ENCODE data around the gene RASD2.
A peak's percentile ranks its signal among the peaks of the same experiment; 100 is the strongest.
"Not testable (repeated sequence)": the region's sequence is repeated elsewhere in the genome, so short reads cannot be mapped to it uniquely, and the experiment has no call there.

RASD2 gene, protein sequence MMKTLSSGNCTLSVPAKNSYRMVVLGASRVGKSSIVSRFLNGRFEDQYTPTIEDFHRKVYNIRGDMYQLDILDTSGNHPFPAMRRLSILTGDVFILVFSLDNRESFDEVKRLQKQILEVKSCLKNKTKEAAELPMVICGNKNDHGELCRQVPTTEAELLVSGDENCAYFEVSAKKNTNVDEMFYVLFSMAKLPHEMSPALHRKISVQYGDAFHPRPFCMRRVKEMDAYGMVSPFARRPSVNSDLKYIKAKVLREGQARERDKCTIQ

DNA sequence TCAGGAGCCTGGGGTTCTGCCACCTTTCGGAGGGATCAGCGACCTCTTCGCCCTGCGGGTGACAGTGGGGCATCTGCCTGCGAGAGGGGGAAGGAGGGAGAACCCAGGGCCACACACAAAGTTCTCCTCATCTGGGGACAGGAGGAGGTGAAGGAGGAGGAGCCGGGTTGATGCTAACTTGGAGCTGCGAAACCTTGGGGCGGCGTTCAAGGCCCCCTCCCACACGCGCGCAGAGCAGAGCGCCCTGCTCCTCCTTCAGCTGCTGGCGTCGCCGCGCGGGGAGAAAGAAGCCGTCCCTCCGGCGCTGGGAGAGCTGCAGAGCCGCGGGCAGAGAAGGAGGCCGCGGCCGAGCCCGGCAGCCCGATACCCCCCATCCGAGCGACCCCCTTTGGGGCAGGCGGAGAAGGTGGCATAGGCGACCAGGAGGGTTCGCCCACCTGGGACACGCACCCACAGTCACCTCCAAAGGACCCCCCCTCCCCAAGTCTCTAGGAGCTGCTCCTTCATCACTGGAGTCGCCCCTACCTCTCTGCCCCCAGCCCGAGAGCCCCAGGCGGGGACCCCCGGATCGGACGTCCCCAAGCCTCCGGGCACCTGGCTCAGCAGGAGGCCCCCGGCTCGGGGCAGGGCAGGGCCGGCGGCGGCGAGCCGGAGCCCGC is at the start of gene RASD2:
TSS of gene RASD2 (plus strand) at position 237 of the 659 bp plus-strand sequence. CDS start 5,979 bp downstream, outside the sequence.
- DNase-seq (ENCODE audit: low read depth), result peak; percentile 82

DNA sequence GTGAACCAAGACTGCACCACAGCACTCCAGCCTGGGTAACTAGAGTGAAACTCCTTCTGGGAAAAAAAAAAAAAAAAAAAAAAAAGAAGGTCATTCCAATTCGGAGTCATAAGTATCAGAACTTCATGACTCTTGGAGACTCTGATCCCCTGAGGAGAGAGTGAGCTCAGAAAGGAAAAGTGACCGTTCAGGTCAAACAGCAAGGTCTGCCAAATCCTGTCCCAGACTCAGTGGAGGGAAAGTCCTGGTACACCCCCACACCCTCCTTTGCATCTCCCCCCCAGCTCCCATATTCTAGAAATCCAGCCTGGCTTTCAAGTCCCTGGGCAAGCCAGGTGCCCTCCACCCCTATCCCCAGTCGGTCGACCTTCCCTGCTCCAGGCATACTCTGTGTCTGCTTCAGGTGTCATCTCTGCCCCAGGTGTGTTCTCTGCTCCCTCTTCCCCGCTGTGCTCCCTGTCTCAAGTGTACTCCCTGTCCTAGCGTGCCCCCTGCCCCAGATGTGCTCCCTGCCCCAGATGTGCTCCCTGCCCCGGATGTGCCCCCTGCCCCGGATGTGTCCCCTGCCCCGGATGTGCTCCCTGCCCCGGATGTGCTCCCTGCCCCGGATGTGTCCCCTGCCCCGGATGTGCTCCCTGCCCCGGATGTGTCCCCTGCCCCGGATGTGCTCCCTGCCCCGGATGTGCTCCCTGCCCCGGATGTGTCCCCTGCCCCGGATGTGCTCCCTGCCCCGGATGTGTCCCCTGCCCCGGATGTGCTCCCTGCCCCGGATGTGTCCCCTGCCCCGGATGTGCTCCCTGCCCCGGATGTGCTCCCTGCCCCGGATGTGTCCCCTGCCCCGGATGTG is 49.3 kb upstream of the RASD2 start:
- not testable (repeated sequence) for DNase-seq (ENCODE audit: low read depth)

DNA sequence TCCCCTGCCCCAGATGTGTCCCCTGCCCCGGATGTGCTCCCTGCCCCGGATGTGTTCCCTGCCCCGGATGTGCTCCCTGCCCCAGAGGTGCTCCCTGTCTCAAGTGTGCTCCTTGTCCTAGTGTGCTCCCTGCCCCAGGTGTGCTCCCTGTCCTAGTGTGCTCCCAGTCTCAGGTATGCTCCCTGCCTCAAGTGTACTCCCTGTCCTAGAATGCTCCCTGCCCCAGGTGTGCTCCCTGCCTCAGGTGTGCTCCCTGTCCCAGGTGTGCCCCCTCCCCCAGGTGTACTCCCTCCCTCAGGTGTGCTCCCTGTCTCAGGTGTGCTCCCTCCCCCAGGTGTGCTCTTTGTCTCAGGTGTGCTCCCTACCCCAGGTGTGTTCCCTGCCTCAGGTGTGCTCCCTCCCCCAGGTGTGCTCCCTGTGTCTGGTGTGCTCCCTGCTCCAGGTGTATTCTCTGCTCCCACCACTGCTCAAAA is 48.7 kb upstream of the RASD2 start:
- DNase-seq (ENCODE audit: low read depth), result no peak

DNA sequence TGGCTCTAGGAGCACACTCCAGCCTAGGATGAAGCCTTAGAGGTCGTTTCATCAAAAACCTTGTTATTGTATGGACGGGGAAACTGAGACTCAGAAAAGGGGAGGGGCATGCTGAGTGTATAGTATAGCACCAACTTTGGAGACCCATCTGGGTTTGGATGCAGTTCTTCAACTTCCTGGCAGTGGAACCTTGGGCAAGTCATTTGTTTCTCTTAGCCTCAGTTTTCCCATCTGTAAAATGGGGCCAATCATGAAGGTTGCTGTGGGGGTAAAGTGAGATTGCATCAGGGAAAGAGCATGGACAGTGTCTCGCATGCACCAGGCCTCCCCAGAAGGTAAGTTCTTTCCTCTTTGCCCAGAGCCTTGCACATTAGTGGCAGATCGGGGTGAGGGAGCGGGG is 47.6 kb upstream of the RASD2 start:
- DNase-seq (ENCODE audit: low read depth), result no peak

DNA sequence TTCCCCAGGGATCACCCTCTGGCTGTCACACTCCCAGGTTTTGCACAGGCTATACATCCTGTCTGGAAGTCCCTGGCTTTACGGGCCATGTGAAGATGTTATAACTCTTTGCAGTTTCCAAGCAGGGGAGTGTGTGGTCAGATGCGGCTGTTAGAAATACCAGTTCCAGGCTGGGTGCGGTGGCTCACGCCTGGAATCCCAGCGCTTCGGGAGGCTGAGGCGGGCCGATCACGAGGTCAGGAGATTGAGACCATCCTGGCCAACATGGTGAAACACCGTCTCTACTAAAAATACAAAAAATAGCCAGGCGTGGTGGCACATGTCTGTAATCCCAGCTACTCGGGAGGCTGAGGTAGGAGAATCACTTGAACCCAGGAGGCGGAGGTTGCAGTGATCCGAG is 44.9 kb upstream of the RASD2 start:
- not testable (repeated sequence) for DNase-seq (ENCODE audit: low read depth)

DNA sequence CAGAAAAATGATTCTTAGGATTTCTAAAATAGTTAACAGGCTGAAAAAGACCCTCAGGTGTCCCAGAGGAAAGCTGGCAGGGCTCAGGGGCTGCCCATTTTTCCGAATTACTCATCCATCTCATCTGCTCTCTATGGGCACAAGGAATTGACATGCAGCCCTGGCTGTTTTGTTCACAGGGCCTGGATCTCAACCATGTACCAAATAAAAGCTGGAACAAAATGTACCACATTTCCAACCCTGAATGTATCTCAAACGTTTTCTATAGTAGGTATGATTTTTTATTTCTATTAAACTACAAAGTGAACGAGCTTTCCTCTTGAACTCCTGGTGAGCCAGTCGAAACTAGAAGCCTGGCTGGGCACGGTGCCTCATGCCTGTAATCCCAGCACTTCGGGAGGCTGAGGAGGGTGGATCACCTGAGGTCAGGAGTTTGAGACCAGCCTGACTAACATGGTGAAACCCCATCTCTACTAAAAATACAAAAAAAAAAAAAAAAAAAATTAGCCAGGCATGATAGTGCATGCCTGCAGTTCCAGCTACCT is 43.8 kb upstream of the RASD2 start:
- DNase-seq (ENCODE audit: low read depth), result no peak

DNA sequence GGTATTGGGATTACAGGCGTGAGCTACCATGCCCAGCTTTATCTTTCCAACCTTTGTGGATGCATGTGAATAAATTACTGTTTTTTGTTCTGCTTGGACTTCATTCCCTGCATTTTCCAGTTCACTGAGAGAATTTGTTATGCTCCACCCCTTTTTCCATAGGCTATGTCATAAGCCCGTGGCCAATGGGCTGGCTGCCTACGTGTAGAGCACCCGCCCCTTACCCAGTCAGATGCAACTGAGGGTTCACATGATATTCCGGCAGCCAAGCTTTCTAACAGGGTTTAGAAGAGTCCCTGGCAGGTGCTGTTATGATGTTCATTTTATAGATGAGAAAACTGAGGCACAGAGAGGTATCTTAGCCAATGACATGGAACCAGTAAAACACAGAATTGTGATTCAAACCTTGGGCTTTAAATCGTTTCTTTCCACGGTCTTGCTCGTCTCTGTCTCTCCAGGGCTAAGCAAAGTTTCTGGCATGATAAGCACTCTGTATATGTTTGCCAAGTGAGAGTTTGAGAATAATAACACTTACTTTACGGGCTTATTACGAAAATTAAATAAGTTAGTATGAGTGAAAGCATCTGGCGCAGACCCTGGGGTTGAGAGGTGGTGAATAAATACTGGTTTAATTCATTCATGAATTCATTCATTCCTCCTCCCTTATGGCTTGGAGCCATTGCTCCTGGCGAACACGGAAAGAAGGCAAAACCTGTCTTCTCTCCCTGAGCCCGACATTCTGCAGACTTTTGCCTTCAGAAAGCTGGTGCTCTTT is 42.4 kb upstream of the RASD2 start:
- DNase-seq (ENCODE audit: low read depth), result no peak

DNA sequence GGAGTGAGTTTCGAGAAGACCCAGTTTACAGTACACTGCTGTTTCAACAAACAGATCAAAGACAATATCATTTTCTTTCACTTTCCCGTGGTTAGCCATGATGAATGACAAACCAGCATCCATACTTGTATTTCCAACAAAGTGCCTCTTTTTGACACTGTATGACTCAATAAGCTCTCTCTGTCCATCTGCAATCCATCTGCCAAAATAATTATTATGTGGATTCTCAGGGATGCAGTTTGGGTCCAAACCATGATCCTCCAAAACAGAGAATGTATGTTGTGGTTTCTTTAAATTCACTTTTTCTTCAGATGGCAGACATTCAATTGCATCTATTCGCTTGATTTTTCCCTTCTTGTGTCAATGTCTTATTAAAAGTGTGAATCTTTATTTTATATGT is 37.8 kb upstream of the RASD2 start:
- DNase-seq (ENCODE audit: low read depth), result no peak

DNA sequence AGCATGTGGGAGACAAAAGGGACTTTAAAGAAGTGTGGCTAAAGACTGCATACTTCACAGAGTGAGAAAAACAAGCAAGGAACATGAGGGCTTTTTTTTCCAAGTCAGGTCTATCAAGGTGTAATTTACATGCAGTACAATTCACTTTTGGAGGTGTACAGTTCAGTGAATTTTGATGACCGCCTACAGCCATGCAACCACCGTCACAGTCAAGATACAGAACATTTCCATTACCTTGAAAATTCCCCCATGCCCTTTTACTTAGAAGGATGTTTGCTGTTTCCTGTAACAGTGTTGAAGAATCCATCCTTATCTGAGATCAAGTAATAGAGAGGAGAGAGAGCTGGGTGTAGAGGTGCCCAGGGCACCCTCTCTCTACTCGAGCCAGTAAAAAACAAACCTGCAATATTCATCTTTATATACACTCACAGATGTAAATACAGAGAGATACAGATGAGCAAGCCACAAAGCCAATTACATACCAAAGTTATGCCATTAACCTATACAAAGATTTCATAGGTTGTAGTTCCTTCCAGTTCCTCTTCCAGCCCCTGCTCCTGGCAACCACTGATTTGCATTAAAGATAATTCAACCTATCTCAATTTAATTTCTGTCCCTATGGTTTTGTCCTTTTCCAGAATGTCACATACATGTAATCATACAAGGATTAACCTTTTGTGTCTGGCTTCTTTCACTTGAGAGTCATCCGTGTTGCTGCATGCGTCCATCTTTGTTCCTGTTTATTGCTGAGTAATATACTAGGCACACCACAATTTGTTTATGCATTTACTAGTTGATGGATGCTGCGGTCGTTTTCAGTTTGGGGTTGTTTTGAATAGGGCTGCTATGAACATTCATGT is 35.0 kb upstream of the RASD2 start:
- DNase-seq (ENCODE audit: low read depth), result no peak

DNA sequence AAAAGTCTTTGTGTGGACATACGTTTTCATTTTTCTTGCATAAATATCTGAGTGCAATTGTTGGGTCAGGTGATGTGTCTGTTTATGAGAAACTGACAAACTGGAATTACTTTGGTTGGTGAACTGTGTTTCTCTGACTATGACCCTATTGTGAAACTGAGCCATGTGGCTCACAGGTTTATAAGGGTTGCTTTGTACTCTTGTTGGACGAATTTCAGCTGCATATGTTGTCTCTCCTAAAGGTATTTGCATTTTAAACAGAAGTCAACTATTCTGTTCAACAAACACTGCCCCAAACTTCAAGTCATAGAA is 34.4 kb upstream of the RASD2 start:
- no peak for DNase-seq (ENCODE audit: low read depth)

DNA sequence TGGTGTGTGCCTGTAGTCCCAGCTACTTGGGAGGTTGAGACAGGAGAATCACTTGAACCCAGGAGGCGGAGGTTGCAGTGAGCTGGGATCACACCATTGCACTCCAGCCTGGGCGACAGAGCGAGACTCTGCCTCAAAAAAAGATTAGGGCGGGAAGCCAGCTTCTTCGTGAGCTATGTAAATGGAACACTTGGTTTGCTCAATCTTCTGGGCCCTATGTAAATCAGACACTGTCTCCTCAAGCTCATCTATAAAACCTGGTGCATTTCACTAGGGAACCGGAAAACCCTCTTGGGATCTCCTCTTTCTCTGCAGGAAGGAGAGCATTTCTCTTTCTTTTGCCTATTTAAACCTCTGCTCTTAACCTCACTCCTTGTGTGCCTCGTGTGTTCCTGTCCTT is 32.8 kb upstream of the RASD2 start:
- not testable (repeated sequence) for DNase-seq (ENCODE audit: low read depth)

DNA sequence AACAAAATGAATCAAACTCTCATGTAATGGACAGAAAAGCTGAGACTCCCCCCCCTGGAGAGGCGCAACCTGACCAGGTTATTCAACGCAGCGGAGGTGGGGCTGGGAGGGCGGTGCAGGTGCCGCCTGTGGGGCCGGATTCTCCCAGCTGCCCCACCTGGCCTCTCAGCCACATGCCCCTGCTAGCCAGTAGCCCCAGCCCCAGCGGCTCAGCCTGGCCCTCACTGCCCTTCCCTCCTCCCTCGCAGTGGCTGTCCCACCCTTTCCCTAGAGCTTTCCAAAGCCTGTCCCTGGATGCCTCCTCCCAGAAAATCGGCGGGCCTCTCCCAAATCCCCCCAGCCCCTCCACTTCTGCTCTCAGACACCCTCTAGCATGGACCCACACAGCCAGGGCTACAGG is 31.2 kb upstream of the RASD2 start:
- no peak for DNase-seq (ENCODE audit: low read depth)

DNA sequence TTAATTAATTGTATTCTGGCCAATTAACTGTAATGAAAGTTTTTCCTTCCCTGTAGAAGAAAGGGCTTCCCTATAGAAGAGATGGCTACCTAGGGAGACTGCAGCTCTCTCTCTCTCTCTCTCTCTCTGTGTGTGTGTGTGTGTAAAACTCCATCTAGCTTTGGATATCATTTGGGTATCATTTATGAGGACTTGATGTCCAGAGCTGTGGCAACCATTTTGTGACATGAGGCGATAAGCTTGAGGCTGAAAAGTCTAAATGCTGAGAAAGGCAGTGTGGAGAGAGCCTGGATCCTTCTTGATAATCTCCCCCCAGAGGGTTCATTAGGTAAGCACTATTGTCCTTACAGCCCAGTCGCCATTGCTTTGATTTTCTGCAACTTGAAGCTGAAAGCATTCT is 30.7 kb upstream of the RASD2 start:
- DNase-seq (ENCODE audit: low read depth), result no peak

DNA sequence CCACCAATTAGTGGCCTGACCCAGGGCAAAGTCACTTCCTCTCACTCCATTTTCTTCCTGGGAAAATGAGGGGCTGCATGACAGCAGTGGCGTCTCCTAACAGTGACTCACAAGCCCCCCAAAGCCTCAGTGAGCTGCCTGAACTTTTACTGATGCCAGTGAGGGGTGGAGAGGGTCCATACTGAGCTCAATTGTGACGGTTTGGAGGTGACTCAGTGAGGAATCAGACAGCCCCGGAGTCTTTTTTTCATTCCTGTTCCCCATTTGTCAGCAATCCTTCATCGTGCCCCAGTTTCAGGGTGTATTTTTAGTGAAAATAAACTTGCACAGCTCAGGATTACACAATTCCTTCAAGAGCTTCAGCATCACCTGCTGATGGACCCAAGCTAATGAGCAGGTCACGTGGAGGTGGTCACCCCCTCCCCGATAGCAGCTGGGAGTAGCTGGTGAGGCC is 30.1 kb upstream of the RASD2 start:
- peak; percentile 73 for DNase-seq (ENCODE audit: low read depth)

DNA sequence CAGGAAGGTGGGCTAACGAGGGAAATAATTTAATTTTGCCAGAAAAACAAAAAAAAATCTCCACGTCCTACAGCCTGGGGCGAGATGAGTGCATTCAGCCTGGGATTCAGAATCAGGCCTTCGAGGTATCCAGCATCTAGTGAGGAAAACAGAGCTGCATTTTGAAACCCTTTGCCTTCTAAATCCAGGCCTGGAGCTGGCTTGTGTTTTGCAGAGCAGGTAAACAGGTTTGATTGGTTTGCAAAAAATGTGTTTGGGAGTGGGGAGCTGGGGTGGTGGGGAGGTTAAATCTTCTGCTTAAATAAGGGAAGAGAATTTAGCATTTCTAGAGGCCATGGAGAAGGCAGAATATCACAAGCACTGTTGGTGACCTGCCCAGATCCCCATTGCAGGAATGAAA is 29.7 kb upstream of the RASD2 start:
- no peak for DNase-seq (ENCODE audit: low read depth)

DNA sequence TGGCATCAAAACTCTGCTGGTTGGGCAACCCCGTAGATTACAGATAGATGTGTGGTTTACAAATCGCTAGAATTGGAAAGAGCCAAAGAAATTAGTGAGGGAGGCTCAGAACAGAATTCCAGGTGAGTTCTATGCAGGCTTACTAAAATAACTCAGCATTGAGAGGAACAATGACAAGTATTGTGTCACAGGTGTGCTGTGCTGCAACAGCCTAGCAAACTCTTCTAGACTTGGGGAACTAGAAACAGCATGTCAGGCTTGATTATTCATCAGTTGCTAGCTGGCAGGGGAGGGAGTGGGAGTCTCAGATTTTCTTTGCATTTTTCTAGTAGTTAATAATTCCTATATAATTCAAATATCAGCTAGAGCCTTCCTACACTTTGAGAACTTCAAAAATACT is 26.3 kb upstream of the RASD2 start:
- no peak for DNase-seq (ENCODE audit: low read depth)

DNA sequence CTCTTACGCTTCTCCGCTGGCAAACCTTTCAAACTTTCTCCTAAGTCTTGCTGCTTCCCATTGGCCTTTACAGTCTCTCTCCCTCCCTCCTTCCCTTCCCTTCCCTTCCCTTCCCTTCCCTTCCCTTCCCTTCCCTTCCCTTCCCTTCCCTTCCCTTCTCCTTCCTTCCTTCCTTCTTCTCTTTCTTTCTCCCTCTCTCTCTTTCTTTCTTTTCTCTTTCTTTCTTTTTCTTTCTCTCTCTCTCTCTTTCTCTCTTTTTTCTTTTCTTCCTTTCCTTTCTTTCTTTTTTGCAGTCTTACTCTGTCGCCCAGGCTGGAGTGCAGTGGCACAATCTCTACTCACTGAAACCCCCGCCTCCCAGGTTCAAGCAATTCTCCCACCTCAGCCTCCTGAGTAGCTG is 24.7 kb upstream of the RASD2 start:
- DNase-seq (ENCODE audit: low read depth), result not testable (repeated sequence)

DNA sequence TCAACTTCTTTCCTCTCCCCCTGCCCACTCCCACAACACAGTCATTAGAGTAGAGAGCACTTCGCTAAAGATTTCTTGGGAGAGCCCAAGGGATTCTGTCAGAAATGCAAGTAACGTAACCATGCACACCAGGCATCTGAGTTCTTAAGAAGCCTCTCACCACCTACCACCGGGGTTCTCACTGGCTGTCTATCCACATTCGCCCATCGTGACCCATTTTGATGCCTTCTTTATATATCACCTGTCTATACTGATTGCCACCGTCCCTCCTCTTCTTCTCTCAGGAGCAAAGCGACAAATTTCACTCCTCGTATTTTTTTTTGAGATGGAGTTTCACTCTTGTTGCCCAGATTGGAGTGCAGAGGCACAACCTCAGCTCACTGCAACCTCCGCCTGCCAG is 23.9 kb upstream of the RASD2 start:
- DNase-seq (ENCODE audit: low read depth), result no peak

DNA sequence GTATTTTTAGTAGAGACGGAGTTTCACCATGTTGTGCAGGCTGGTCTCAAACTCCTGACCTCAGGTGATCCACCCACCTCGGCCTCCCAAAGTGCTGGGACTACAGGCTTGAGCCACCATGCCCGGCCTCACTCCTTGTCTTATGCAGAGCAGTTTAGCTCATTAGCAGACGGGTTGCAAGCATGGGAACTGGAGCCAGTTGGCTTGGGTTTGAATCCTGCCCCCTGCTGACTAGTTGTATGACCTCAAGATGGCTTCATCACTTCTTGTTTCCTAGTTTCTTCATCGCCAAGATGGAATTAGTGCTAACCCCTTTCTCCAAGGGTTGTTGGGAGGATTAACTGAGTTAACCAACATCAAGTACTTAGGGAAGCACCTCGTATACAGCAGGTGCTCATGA is 23.4 kb upstream of the RASD2 start:
- DNase-seq (ENCODE audit: low read depth), result no peak

DNA sequence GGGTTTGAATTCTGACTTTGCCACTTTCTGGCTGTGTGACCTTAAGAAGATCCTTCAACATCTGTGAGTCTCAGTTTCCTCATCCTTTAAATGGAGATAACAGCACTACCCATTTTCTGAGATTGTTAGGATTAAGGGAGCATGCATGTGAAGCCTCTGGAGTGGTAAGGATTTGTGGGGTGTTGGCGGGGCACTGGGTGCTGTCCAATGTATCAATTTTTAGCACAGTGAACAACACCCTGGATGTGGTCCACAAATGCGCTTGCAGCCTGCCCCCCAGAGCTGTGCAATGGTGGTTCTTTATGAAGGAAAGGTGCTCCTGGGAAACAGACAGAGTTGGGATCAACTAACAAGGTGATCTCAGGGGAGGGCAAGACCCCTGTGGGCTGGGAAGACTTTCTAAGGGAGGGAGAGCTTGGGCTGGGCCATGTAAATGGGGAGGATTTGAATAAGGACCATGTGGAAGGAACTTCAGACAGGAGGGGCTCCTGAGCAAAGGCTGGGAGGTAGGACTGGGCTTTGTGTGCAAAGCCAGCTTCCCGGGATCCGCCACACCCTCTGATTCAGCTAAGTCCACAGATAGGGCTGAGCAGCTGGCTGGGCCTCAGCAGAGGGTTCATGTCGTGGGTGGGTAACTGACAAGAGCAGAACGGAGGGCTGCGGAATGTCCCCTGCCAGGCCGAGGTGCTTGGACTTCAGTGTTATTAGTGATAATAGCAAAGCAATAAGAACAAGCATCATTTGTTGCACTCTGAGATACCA is 22.7 kb upstream of the RASD2 start:
- DNase-seq (ENCODE audit: low read depth), result no peak
